Esophagus muscularis mucosa (tissue), 4 donors: ENCODE results near the gene LOXL4.
A peak's percentile ranks its signal among the peaks of the same experiment; 100 is the strongest.

Experiments
- EP300 ChIP-seq: sonication (generic); formaldehyde crosslinking; IDR thresholded peaks from one replicate; pipeline ENCODE4 v1.6.1; 2017; ENCODE audit warnings: antibody characterized with exemption
- POLR2AphosphoS5 ChIP-seq, 2 donors: sonication (generic); formaldehyde crosslinking; IDR thresholded peaks; one replicate each; pipeline ENCODE4 v1.6.1; 2017; ENCODE audit warnings: antibody characterized with exemption in 2 of 2
- TF ChIP-seq, protein P1 (sequence below), 3 experiments: fragments of 200-600 bp in 2 of 3; fragments of 450-650 bp in 1 of 3; sonication (generic) in 2 of 3; IDR thresholded peaks; one replicate each; pipeline ENCODE4 v1.5.1; 2017 to 2019; ENCODE audit warnings: antibody characterized with exemption in 3 of 3, mild to moderate bottlenecking in 2 of 3, moderate library complexity in 1 of 3

DNA sequence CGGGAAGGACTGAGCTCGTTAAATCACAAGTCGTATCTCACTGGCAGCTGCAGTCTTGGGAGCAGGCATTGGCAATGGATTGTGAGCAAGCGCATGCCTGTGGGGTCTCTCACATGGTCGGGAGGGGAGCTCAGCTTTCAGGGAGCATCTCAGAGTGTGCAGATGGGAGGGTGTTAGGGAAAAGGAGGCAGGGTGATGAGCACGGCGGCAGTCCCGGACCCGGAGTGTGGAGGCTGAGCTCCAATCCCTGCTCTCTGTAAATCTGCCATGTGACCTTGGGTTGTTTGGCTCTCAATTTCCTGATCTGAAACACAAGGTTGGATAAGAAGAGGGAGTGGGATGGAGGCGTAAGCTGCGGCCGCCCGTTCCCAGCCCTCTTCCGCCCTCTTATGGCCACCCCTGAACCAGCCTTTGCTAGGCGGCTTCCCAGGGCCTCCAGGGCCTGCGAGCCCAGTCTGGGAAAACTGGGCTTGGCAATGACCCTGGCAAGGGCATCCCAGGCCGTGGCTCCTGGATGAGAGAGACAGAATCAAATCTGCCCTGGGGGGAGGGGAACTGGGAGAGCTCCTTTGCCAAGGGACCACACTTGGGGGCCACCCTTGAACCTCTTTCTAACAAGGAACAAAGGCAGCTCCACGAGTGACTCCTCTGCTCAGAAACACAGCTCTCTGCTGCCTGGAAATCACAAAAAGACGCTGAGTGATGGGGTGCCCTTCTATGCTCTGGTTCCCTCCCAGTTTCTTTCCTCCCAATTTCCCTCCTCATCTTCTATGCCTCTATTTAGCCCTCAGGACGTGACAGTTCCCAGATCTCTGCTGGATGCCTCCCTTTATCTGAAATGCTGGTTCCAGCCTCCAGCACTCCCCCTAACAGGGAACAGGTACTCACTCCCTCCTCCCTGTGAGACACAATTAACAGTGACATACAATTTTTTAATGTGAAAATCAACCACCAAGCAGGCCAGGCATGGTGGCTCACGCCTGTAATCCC, 41.7 kb upstream of the LOXL4 start:
- TF ChIP-seq, protein P1, sequence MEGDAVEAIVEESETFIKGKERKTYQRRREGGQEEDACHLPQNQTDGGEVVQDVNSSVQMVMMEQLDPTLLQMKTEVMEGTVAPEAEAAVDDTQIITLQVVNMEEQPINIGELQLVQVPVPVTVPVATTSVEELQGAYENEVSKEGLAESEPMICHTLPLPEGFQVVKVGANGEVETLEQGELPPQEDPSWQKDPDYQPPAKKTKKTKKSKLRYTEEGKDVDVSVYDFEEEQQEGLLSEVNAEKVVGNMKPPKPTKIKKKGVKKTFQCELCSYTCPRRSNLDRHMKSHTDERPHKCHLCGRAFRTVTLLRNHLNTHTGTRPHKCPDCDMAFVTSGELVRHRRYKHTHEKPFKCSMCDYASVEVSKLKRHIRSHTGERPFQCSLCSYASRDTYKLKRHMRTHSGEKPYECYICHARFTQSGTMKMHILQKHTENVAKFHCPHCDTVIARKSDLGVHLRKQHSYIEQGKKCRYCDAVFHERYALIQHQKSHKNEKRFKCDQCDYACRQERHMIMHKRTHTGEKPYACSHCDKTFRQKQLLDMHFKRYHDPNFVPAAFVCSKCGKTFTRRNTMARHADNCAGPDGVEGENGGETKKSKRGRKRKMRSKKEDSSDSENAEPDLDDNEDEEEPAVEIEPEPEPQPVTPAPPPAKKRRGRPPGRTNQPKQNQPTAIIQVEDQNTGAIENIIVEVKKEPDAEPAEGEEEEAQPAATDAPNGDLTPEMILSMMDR (IDR thresholded peaks at IDR 0.05), result peak; percentile 83 to 86 (median 85)
- TF ChIP-seq POLR2AphosphoS5 (IDR thresholded peaks at IDR 0.05) (peak in 1 of 2 donors; percentile 23), EP300 (no peak)
